ENCODE results near the gene STARD3. TPM values are rescaled to one million over a fixed set of nuclear protein-coding genes. Genes with fewer than 3 reads are reported as not detected.
"Not testable (repeated sequence)": the region's sequence is repeated elsewhere in the genome, so short reads cannot be mapped to it uniquely, and the experiment has no call there.

The STARD3 gene
- total RNA-seq, 2 donors from 2014 or later: 60.9 to 67.2 TPM

DNA sequence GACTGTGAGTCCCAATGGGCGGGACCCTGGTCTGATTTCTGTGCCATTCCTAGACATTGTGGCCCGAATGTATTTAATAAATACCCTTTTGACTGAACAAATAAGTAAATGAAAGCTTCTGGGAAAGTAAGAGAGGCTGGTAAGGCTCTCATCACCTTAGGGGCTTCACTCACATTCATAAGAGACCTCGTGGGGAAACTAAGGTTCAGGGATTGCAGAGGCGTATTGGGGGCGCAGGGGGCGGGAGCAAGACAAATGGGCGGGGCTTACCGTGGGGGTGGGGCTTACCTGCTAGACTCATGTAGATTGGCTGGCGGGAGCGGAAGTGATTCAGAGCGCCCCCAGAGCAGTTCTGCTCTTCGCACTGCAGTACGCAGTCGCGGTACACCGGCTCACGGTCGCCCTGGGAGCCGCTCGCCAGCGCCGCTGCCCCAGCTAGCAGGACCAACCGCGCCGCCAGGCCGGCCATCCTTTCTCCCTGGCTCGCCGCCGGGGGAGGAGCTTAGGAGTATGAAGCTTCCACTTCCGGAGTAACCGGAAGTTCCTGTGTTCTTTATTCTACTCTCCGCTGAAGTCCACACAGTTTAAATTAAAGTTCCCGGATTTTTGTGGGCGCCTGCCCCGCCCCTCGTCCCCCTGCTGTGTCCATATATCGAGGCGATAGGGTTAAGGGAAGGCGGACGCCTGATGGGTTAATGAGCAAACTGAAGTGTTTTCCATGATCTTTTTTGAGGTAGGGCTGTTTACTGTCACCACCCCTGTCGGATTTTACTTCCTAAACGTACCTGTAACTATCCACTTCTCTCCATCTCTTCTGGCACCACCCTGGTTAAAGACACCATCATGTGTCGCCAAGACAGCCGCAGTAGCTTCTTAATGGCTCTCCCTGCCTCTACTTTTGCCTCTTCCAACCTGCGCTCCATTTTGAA, 50.9 kb downstream of the STARD3 start, which contains the start of gene PGAP3:
PGAP3 (minus strand) TSS at position 512 of the 929 bp plus-strand sequence; CDS start at position 469, 43 bp downstream.
- Mint-ChIP-seq H3K36me3 (ENCODE audit: low read depth) (peaks cover 12% of the 10 kb centered on the region), H3K4me3 (peak within 1 kb of the TSS; percentile 91)

DNA sequence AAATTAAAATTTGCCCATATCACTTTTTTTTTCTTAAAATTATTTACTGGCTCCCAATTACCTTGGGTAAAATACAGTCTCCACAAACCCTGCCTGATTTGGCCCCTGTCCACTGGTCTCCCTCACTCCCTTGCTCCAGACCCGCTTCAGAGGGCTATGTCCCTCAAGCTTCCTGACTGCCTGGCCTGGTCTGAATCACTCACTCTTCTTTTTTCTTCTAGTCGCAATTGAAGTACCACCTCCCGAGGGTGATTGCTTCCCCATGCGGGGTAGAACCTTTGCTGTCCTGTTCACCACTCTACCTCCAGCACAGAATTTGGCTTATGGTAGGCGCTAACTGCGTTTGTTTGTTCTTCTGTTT, 51.5 kb downstream of the STARD3 start:
- H3K27ac Mint-ChIP-seq: peak overlapping the region; percentile 87
- H3K4me3 Mint-ChIP-seq: peak overlapping the region; percentile 91
- no peaks in the 10 kb centered on the region for H3K27me3 Mint-ChIP-seq
- no peak for DNase-seq
- H3K4me1 Mint-ChIP-seq: peaks cover 13% of the 10 kb centered on the region
- H3K36me3 Mint-ChIP-seq (ENCODE audit: low read depth): peaks cover 8% of the 10 kb centered on the region
- no peak for ATAC-seq
- no peaks in the 10 kb centered on the region for H3K9me3 ChIP-seq (ENCODE audit: control insufficient read depth, low read length, poor library complexity, severe bottlenecking)

More for the DNA sequence above, 50.9 kb downstream of the STARD3 start, which contains the start of gene PGAP3:
- ATAC-seq (peak; percentile 90), DNase-seq (peak; percentile 54 to 68 (median 63))
- no peaks in the 10 kb centered on the region for H3K27me3 Mint-ChIP-seq
- H3K9me3 ChIP-seq (ENCODE audit: control insufficient read depth, low read length, poor library complexity, severe bottlenecking): no peaks in the 10 kb centered on the region
- H3K27ac Mint-ChIP-seq: peak within 1 kb of the TSS; percentile 87
- H3K4me1 Mint-ChIP-seq: peaks cover 13% of the 10 kb centered on the region

DNA sequence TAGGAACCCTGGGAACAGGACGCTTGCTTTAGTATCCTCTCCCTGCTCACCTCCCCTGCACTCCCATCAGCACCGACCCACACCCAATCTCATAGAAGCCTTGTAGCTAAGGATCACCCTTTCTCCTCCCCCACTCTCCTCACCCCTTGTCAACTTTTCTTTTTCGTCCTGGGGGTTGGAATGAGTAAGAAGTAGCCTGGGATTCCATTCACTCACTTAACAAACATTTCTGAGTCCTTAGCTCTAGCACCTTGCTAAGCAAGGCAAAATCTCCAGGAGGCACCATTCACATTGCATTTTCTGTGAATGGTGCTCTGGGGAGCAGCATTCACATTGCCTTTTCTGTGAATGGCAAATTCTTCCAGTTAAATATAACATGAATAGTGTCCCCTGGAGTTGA, 52.0 kb downstream of the STARD3 start:
- H3K36me3 Mint-ChIP-seq (ENCODE audit: low read depth): peaks cover 8% of the 10 kb centered on the region
- DNase-seq: no peak
- no peaks in the 10 kb centered on the region for H3K9me3 ChIP-seq (ENCODE audit: control insufficient read depth, low read length, poor library complexity, severe bottlenecking)
- no peak for ATAC-seq
- H3K4me3 Mint-ChIP-seq: peak overlapping the region; percentile 91
- H3K27me3 Mint-ChIP-seq: no peaks in the 10 kb centered on the region
- peaks cover 13% of the 10 kb centered on the region for H3K4me1 Mint-ChIP-seq
- H3K27ac Mint-ChIP-seq: peak overlapping the region; percentile 87

DNA sequence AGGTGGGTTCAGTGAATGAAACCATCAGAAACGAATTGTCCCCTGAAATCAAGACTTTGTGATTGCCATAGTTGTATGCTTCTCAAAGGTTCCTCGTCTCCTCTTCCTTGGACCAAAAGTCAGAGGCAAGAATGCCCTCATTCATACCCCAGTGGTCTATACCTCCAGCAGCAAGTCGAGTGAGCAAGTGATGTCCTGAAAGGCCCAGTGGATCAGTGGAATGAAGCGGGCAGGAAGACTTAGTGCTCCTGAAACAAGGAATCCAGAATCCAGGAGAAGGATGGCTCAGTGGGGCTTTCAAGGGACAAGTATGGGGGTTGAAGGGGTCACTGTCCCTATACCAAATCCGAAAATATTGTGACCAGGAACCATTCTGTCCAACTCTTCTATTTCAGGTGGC, 57.6 kb downstream of the STARD3 start:
- DNase-seq: no peak
- Mint-ChIP-seq H3K4me1 (peaks cover 2% of the 10 kb centered on the region), H3K36me3 (ENCODE audit: low read depth) (peaks cover 6% of the 10 kb centered on the region), H3K27ac (no peak overlapping the region), H3K27me3 (peaks cover 22% of the 10 kb centered on the region), H3K4me3 (no peak overlapping the region)
- ATAC-seq: no peak
- H3K9me3 ChIP-seq (ENCODE audit: control insufficient read depth, low read length, poor library complexity, severe bottlenecking): no peaks in the 10 kb centered on the region

DNA sequence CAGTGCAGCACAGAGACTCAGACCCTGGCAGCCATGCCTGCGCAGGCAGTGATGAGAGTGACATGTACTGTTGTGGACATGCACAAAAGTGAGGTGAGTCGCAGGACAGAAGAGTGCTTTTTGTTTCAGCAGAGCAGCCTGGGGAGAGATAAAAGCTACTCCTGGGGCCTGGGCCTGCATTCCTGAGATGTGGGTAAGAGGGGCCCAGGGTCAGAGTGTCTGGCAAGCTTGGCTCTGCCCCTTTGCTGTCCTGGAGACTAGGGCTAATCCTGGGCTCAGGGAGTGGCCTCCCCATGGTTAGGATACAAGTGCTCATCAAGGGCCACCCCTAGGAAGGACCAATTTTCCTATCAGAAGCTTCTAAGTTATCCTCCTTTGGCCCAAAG, 58.1 kb downstream of the STARD3 start:
- H3K36me3 Mint-ChIP-seq (ENCODE audit: low read depth): peaks cover 6% of the 10 kb centered on the region
- no peak overlapping the region for H3K4me3 Mint-ChIP-seq
- no peak for DNase-seq
- peaks cover 25% of the 10 kb centered on the region for H3K27me3 Mint-ChIP-seq
- no peaks in the 10 kb centered on the region for H3K9me3 ChIP-seq (ENCODE audit: control insufficient read depth, low read length, poor library complexity, severe bottlenecking)
- ATAC-seq: no peak
- H3K27ac Mint-ChIP-seq: no peak overlapping the region
- H3K4me1 Mint-ChIP-seq: peaks cover 3% of the 10 kb centered on the region

DNA sequence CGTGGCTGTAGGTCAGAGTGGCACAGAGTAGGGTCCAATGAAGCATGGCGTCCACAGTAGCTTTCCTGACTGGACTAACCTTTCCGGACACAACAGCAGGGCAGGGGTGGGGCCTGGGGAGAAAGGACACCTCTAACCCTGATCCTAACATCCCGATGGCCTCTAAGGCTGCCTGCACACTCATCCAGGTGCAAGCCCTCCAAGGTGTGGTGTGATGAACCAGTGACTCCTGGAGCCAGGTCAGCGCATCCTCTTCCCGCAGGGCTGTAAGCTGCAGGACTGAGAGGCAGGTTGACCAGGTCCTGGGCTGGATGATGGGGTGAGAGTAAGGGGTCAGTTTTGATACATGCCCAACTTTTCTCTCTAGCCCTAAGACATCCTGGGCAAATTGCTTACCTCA, 59.8 kb downstream of the STARD3 start:
- H3K9me3 ChIP-seq (ENCODE audit: control insufficient read depth, low read length, poor library complexity, severe bottlenecking): no peaks in the 10 kb centered on the region
- no peak for DNase-seq
- peaks cover 3% of the 10 kb centered on the region for H3K4me1 Mint-ChIP-seq
- no peak overlapping the region for H3K4me3 Mint-ChIP-seq
- H3K36me3 Mint-ChIP-seq (ENCODE audit: low read depth): peaks cover 8% of the 10 kb centered on the region
- ATAC-seq: no peak
- no peak overlapping the region for H3K27ac Mint-ChIP-seq
- peaks cover 36% of the 10 kb centered on the region for H3K27me3 Mint-ChIP-seq

DNA sequence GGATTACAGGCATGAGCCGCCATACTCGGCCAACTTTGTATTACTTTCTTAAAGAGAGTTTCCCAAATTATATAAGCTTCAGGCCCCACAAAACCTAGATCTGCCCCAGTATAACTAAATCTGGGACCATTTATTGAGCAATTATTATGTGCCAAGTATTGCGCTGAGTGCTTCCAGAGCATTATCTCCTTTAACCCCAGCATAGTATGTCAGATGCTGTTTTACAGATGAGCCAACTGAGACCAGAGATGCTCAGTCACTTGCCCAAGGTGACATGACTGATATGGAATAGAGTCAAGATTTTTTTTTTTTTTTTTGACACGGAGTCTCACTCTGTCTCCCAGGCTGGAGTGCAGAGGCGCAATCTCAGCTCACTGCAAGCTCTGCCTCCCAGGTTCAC, 61.0 kb downstream of the STARD3 start:
- Mint-ChIP-seq H3K4me3 (no peak overlapping the region), H3K4me1 (peaks cover 3% of the 10 kb centered on the region), H3K27ac (no peak overlapping the region), H3K36me3 (ENCODE audit: low read depth) (peaks cover 8% of the 10 kb centered on the region), H3K27me3 (peaks cover 37% of the 10 kb centered on the region)
- ATAC-seq (no peak), DNase-seq (no peak)
- H3K9me3 ChIP-seq (ENCODE audit: control insufficient read depth, low read length, poor library complexity, severe bottlenecking): no peaks in the 10 kb centered on the region

DNA sequence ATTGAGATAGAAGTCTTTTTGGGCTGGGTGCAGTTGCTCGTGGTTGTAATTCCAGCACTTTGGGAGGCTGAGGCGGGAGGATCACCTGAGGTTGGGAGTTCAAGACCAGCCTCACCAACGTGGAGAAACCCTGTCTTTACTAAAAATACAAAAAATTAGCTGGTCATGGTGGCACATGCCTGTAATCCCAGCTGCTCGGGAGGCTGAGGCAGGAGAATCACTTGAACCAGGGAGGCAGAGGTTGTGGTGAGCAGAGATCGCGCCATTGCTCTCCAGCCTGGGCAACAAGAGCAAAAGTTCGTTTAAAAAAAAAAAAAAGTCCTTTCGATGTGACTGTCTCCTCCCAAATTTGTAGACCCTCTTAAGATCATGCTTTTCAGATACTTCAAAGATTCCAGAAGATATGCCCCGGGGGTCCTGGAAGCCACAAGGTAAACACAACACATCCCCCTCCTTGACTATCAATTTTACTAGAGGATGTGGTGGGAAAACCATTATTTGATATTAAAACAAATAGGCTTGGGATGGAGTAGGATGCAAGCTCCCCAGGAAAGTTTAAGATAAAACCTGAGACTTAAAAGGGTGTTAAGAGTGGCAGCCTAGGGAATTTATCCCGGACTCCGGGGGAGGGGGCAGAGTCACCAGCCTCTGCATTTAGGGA, 62.3 kb downstream of the STARD3 start:
- H3K27me3 Mint-ChIP-seq: peaks cover 37% of the 10 kb centered on the region
- H3K9me3 ChIP-seq (ENCODE audit: control insufficient read depth, low read length, poor library complexity, severe bottlenecking); ATAC-seq; DNase-seq; H3K4me1 Mint-ChIP-seq: not testable (repeated sequence)
- H3K4me3 Mint-ChIP-seq: peak overlapping the region; percentile 64
- H3K27ac Mint-ChIP-seq: peak overlapping the region; percentile 29
- H3K36me3 Mint-ChIP-seq (ENCODE audit: low read depth): peaks cover 11% of the 10 kb centered on the region

DNA sequence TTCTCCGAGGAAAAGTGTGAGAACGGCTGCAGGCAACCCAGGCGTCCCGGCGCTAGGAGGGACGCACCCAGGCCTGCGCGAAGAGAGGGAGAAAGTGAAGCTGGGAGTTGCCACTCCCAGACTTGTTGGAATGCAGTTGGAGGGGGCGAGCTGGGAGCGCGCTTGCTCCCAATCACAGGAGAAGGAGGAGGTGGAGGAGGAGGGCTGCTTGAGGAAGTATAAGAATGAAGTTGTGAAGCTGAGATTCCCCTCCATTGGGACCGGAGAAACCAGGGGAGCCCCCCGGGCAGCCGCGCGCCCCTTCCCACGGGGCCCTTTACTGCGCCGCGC, 62.8 kb downstream of the STARD3 start, which contains the start of gene ERBB2:
ERBB2 (plus strand) TSS at position 247 of the 330 bp plus-strand sequence. CDS start 175 bp downstream, outside the sequence.
- H3K27ac Mint-ChIP-seq: peak within 1 kb of the TSS; percentile 29
- H3K27me3 Mint-ChIP-seq: peaks cover 37% of the 10 kb centered on the region
- peak within 1 kb of the TSS; percentile 64 for H3K4me3 Mint-ChIP-seq
- DNase-seq (no peak), ATAC-seq (no peak)
- H3K36me3 Mint-ChIP-seq (ENCODE audit: low read depth): peaks cover 11% of the 10 kb centered on the region
- peaks cover 7% of the 10 kb centered on the region for H3K4me1 Mint-ChIP-seq
- H3K9me3 ChIP-seq (ENCODE audit: control insufficient read depth, low read length, poor library complexity, severe bottlenecking): no peaks in the 10 kb centered on the region

DNA sequence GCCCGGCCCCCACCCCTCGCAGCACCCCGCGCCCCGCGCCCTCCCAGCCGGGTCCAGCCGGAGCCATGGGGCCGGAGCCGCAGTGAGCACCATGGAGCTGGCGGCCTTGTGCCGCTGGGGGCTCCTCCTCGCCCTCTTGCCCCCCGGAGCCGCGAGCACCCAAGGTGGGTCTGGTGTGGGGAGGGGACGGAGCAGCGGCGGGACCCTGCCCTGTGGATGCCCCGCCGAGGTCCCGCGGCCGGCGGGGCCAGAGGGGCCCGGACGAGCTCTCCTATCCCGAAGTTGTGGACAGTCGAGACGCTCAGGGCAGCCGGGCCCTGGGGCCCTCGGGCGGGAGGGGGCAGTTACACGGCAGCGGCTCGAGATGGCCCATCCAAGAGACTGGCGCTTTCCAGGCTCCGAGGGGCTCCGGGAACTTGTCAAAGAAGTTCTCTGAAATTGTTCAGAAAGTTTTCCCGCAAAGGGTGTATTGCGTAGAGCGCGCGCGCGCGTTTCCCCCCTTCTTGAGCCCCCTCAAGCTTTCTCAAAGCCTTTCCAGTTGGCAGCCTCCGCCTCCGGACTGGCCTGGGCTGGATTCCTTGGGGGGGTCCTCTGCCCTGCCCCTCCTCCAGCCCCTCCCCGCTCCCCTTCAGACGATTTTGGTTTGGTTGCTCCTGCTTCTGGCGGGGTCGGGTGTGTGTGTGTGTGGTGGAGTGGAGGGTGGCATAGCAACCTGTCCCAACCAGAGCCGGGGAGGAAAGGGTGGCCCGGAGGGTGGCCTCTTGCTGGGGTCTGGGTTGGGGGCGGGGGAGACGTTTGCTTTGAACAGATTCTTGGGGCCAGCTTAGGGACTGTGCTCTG, 63.4 kb downstream of the STARD3 start:
- DNase-seq (no peak), ATAC-seq (no peak)
- Mint-ChIP-seq H3K4me1 (peaks cover 7% of the 10 kb centered on the region), H3K4me3 (no peak overlapping the region), H3K27me3 (peaks cover 37% of the 10 kb centered on the region), H3K36me3 (ENCODE audit: low read depth) (peaks cover 9% of the 10 kb centered on the region), H3K27ac (no peak overlapping the region)
- H3K9me3 ChIP-seq (ENCODE audit: control insufficient read depth, low read length, poor library complexity, severe bottlenecking): no peaks in the 10 kb centered on the region

DNA sequence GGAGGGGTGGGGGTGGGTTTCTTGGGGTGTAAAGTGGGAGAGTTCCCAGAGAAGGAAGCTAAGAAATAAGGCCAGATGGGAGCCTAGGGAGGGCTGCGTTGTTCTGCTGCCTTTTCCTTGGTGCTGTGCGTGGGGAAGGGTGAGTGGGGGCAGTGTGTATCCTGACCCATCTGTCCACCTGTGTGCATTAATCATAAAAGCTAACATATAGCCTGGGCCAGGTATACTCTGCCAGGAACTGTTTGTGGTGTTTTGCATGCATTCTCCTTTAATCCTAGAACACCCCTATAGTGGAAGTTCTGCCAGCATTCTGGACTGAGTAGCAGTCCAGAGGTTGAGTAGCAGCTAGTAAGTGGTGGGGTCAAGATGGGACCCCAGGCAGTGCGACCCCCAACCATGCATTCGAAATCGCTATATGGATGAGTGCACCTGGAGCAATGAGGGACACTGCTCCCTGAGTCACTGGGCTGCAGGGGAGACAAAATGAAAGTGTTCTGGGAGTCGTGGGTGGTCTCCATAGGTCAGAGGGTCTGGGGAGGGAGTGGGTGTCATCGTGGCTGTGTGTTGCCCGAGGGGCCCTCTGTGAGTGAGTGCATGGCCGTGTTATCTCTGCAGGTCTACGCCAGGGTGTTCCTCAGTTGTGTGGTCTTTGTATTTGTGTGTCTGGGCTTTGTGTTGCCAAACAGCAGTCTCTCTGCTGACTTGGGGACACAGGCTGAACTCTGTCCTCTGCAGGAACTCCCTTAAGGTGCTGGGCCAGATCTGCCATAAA, 64.3 kb downstream of the STARD3 start:
- no peaks in the 10 kb centered on the region for H3K9me3 ChIP-seq (ENCODE audit: control insufficient read depth, low read length, poor library complexity, severe bottlenecking)
- peaks cover 37% of the 10 kb centered on the region for H3K27me3 Mint-ChIP-seq
- H3K4me3 Mint-ChIP-seq: peak overlapping the region; percentile 33
- peaks cover 9% of the 10 kb centered on the region for H3K36me3 Mint-ChIP-seq (ENCODE audit: low read depth)
- DNase-seq: no peak
- peaks cover 7% of the 10 kb centered on the region for H3K4me1 Mint-ChIP-seq
- no peak overlapping the region for H3K27ac Mint-ChIP-seq
- ATAC-seq: no peak

DNA sequence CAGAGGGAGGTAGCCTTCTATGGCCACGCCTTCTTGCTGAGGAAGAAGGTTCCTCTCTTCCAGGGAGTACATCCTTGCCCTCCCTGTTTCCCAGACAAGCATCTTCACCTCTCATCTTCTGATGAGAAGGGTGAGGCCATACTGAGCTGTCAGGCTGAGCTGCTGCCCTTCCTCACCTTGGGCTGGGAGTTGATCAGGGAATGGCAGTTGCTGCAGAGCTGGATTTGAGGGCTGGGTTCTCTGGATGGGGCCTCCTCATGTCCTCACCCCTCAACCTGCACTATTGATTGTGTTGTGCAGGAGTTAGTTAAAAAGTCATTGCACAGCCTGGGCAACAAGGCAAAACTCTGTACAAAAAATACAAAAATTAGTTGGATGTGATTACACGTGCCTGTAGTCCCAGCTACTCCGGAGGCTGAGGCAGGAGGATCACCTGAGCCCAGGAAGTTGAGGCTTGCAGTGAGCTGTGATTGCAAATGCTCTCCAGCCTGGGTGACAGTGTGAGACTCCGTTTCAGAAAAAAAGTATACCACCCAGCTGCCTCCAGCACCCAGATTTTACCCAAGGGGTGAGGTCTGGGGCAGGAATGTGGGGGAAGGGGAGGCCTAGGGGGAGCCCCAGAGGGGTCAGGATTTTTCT, 65.0 kb downstream of the STARD3 start:
- Mint-ChIP-seq H3K4me1 (peaks cover 10% of the 10 kb centered on the region), H3K36me3 (ENCODE audit: low read depth) (peaks cover 9% of the 10 kb centered on the region), H3K27me3 (peaks cover 37% of the 10 kb centered on the region), H3K4me3 (no peak overlapping the region), H3K27ac (no peak overlapping the region)
- H3K9me3 ChIP-seq (ENCODE audit: control insufficient read depth, low read length, poor library complexity, severe bottlenecking): no peaks in the 10 kb centered on the region
- DNase-seq: no peak
- no peak for ATAC-seq
